ENCODE measurements around the gene PLEKHM2. TPM values are rescaled to one million over a fixed set of nuclear protein-coding genes. Genes with fewer than 3 reads are reported as not detected.

The PLEKHM2 gene
- total and polyA plus RNA-seq, 2 of the 8 experiments (the other 6 are each of a cell fraction or from before 2014, with no cell fraction given) = 38.3 to 47.6 TPM

DNA sequence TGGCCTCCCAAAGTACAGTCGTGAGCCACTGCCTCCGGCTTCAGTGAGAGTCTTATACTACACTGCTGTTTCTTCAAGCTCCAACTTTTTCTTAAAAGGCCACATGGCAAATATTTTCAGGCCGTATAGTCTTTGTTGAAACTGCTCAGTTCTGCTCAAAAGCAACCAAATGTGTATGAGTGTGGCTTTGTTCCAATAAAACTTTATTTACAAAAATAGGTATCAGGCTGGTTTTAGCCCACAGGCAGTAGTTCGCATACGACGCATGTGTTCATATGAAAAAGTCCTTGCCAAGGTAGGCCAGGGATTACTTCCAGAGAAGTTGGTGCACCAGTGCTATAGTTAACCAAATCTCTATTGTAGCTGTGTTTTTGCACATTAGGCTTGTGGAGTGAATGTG, 6.2 kb downstream of the PLEKHM2 start (continued):
- no peak for TF ChIP-seq GTF2F1 (IDR thresholded peaks at IDR 0.05; ENCODE audit: borderline replicate concordance, low read depth, low read length)
- no peak for TF ChIP-seq ATF3 (IDR thresholded peaks at IDR 0.05; ENCODE audit: insufficient read depth, low read depth, low read length)
- TF ChIP-seq KDM4A (IDR thresholded peaks at IDR 0.05; ENCODE audit: low read depth, low read length, severe bottlenecking) = no peak
- no peak for TF ChIP-seq PHF8 (conservative IDR thresholded peaks at IDR 0.05; ENCODE audit: low read depth, low read length)
- no peak for TF ChIP-seq MAFK (IDR thresholded peaks at IDR 0.05; ENCODE audit: low read depth, low read length)
- no peak for TF ChIP-seq SP4 (IDR thresholded peaks at IDR 0.05; ENCODE audit: low read length)
- TF ChIP-seq RBBP5 (IDR thresholded peaks at IDR 0.05; ENCODE audit: borderline replicate concordance, low read depth, low read length) = no peak

All from H1 (cell line).